B cell (primary cell): ENCODE results near the gene MORF4L1.

ENCODE experiments used
- CTCF ChIP-seq: fragments of 200-600 bp; IDR thresholded peaks from one replicate; pipeline ENCODE4 v1.8.0; 2022; ENCODE audit warnings: antibody characterized with exemption, mild to moderate bottlenecking
- EZH2 ChIP-seq: IDR thresholded peaks from 2 replicates; pipeline ENCODE4 v1.6.1; 2012; ENCODE audit warnings: borderline replicate concordance, low read depth, mild to moderate bottlenecking, moderate library complexity, low read length; ENCODE audit not compliant: insufficient read depth, poor library complexity, severe bottlenecking

- TF ChIP-seq EZH2 (no peak), CTCF (no peak)
Observed at GRCh38 chr15:78925076-78925624, 52.5 kb downstream of the MORF4L1 start.
